ENCODE results near the gene NDFIP2.

The NDFIP2 gene

GRCh38 chr13:79502859-79503468 is 22.0 kb downstream of the NDFIP2 start:
- TF ChIP-seq CTCF (conservative IDR thresholded peaks at IDR 0.05; ENCODE audit: low read length) (0 out of 2 replicates have a peak, but pooled peaks have one; percentile 11), EZH2phosphoT487 (IDR thresholded peaks at IDR 0.05; ENCODE audit: borderline replicate concordance) (no peak)
- Histone ChIP-seq H2AFZ (ENCODE audit: low read length) (no peak overlapping the region), H3K4me1 (ENCODE audit: insufficient read depth, low read length, poor library complexity, severe bottlenecking) (no peaks in the 10 kb centered on the region), H3K9ac (ENCODE audit: low read depth, low read length, poor library complexity, severe bottlenecking) (no peak overlapping the region), H3K9me2 (replicated peaks; ENCODE audit: low read depth, low read length) (no peaks in the 10 kb centered on the region), H3F3A (ENCODE audit: low read depth) (no peaks in the 10 kb centered on the region), H3K9me3 (ENCODE audit: insufficient read depth, low read depth, low read length) (no peaks in the 10 kb centered on the region), H3K79me2 (ENCODE audit: insufficient read depth, low read length) (no peaks in the 10 kb centered on the region), H3K36me3 (ENCODE audit: insufficient read depth, low read length) (no peaks in the 10 kb centered on the region), H4K20me1 (ENCODE audit: insufficient read depth, low read length, poor library complexity, severe bottlenecking) (no peaks in the 10 kb centered on the region), H3K4me3 (ENCODE audit: low read length, poor library complexity, severe bottlenecking) (no peak overlapping the region), H3K4me2 (ENCODE audit: low read depth, low read length, poor library complexity, severe bottlenecking) (no peak overlapping the region), H3K27me3 (ENCODE audit: insufficient read depth, low read length, poor library complexity, severe bottlenecking) (no peaks in the 10 kb centered on the region)

- Histone ChIP-seq H3F3A (ENCODE audit: low read depth) (no peaks in the 10 kb centered on the region), H3K9ac (ENCODE audit: low read depth, low read length, poor library complexity, severe bottlenecking) (no peak overlapping the region), H2AFZ (ENCODE audit: low read length) (no peak overlapping the region), H3K36me3 (ENCODE audit: insufficient read depth, low read length) (no peaks in the 10 kb centered on the region), H3K9me3 (ENCODE audit: insufficient read depth, low read depth, low read length) (no peaks in the 10 kb centered on the region), H3K4me3 (ENCODE audit: low read length, poor library complexity, severe bottlenecking) (no peak overlapping the region), H3K4me1 (ENCODE audit: insufficient read depth, low read length, poor library complexity, severe bottlenecking) (peaks cover 5% of the 10 kb centered on the region), H3K79me2 (ENCODE audit: insufficient read depth, low read length) (no peaks in the 10 kb centered on the region), H3K9me2 (replicated peaks; ENCODE audit: low read depth, low read length) (no peaks in the 10 kb centered on the region), H4K20me1 (ENCODE audit: insufficient read depth, low read length, poor library complexity, severe bottlenecking) (no peaks in the 10 kb centered on the region), H3K4me2 (ENCODE audit: low read depth, low read length, poor library complexity, severe bottlenecking) (no peak overlapping the region), H3K27me3 (ENCODE audit: insufficient read depth, low read length, poor library complexity, severe bottlenecking) (no peaks in the 10 kb centered on the region)
- no peak for TF ChIP-seq EZH2phosphoT487 (IDR thresholded peaks at IDR 0.05; ENCODE audit: borderline replicate concordance)
- no peak for TF ChIP-seq CTCF (conservative IDR thresholded peaks at IDR 0.05; ENCODE audit: low read length)
Observed at GRCh38 chr13:79503473-79504017, 22.6 kb downstream of the NDFIP2 start.

GRCh38 chr13:79508224-79508961 is 27.4 kb downstream of the NDFIP2 start:
- no peak for TF ChIP-seq CTCF (conservative IDR thresholded peaks at IDR 0.05; ENCODE audit: low read length)
- TF ChIP-seq EZH2phosphoT487 (IDR thresholded peaks at IDR 0.05; ENCODE audit: borderline replicate concordance) = no peak
- H3F3A ChIP-seq (ENCODE audit: low read depth) = no peaks in the 10 kb centered on the region
- H3K36me3 ChIP-seq (ENCODE audit: insufficient read depth, low read length) = no peaks in the 10 kb centered on the region
- peaks cover 17% of the 10 kb centered on the region for H3K4me1 ChIP-seq (ENCODE audit: insufficient read depth, low read length, poor library complexity, severe bottlenecking)
- no peak overlapping the region for H3K4me3 ChIP-seq (ENCODE audit: low read length, poor library complexity, severe bottlenecking)
- no peaks in the 10 kb centered on the region for H3K9me3 ChIP-seq (ENCODE audit: insufficient read depth, low read depth, low read length)
- H3K4me2 ChIP-seq (ENCODE audit: low read depth, low read length, poor library complexity, severe bottlenecking) = peak overlapping the region; percentile 22
- H4K20me1 ChIP-seq (ENCODE audit: insufficient read depth, low read length, poor library complexity, severe bottlenecking) = no peaks in the 10 kb centered on the region
- H3K79me2 ChIP-seq (ENCODE audit: insufficient read depth, low read length) = no peaks in the 10 kb centered on the region
- no peak overlapping the region for H3K9ac ChIP-seq (ENCODE audit: low read depth, low read length, poor library complexity, severe bottlenecking)
- peak overlapping the region; percentile 41 for H2AFZ ChIP-seq (ENCODE audit: low read length)
- H3K9me2 ChIP-seq (replicated peaks; ENCODE audit: low read depth, low read length) = no peaks in the 10 kb centered on the region
- H3K27me3 ChIP-seq (ENCODE audit: insufficient read depth, low read length, poor library complexity, severe bottlenecking) = no peaks in the 10 kb centered on the region

All from Loucy (cell line).